ENCODE results near the gene TLCD1. TPM values are rescaled to one million over a fixed set of nuclear protein-coding genes. Genes with fewer than 3 reads are reported as not detected.

Gene TLCD1
- total RNA-seq, 1 experiment from 2014 or later: 50.7 TPM

- H3K79me2 ChIP-seq (ENCODE audit: insufficient read depth, low read length): no peaks in the 10 kb centered on the region
- H3K9me3 ChIP-seq (ENCODE audit: control insufficient read depth, low read depth, low read length): no peaks in the 10 kb centered on the region
- no peak overlapping the region for H4K5ac ChIP-seq (ENCODE audit: insufficient read length, low read depth, low read length)
- H4K20me1 ChIP-seq (ENCODE audit: control insufficient read depth, insufficient read depth, insufficient read length): peaks cover 4% of the 10 kb centered on the region
- H3T11ph ChIP-seq (ENCODE audit: low read length): no peak overlapping the region
- H2BK12ac ChIP-seq (ENCODE audit: insufficient read length, low read depth, low read length): no peak overlapping the region
- no peak for DNase-seq
- H3K56ac ChIP-seq (ENCODE audit: insufficient read length, low read depth, low read length): no peak overlapping the region
- H3K27me3 ChIP-seq (ENCODE audit: insufficient read depth, low read length): no peaks in the 10 kb centered on the region
- H3K4me2 ChIP-seq (ENCODE audit: insufficient read depth, insufficient read length, low read length): no peak overlapping the region
- no peak overlapping the region for H2BK120ac ChIP-seq (ENCODE audit: low read depth, low read length, poor library complexity, severe bottlenecking)
- WGBS (ENCODE audit: extremely low coverage, insufficient read length, low lambda C conversion rate): no CpG with 5 or more reads among the region's 7 CpGs
- Mint-ChIP-seq H3K36me3 (ENCODE audit: insufficient read depth in 1 of 3, low read depth in 3 of 3) (peaks cover 12 to 43% (median 31%) of the 10 kb centered on the region in 3 experiments; a peak in 6 of 7 replicates), H3K27ac (peak overlapping the region in 2 of 3 experiments; percentile 47 to 55; a peak in 3 of 7 replicates), H3K4me1 (peaks cover 34 to 45% of the 10 kb centered on the region in 2 experiments), H3K4me3 (0 out of 5 replicates have a peak overlapping the region, but pooled peaks of 1 of the 2 experiments have one; percentile 29), H3K27me3 (ENCODE audit: low read depth) (no peaks in the 10 kb centered on the region), H3K9me3 (no peaks in the 10 kb centered on the region)
- no peak overlapping the region for H3K14ac ChIP-seq (ENCODE audit: insufficient read depth, low read length)
- peak; percentile 28; the same call in 2 of the 3 replicates for TF ChIP-seq CTCF (conservative IDR thresholded peaks at IDR 0.05)
- H2BK20ac ChIP-seq (ENCODE audit: low read depth, low read length, poor library complexity, severe bottlenecking): no peak overlapping the region
- H3K4ac ChIP-seq (ENCODE audit: low read depth, low read length): no peak overlapping the region
- no peak overlapping the region for H2BK5ac ChIP-seq (ENCODE audit: insufficient read length, low read length)
- peaks cover 10% of the 10 kb centered on the region for H3K23me2 ChIP-seq (ENCODE audit: insufficient read length, low read depth, low read length, poor library complexity, severe bottlenecking)
- no peaks in the 10 kb centered on the region for H3K4me1 ChIP-seq (ENCODE audit: insufficient read depth, low read length)
- no peak overlapping the region for H2AFZ ChIP-seq (ENCODE audit: low read length)
- no peak overlapping the region for H2BK15ac ChIP-seq (ENCODE audit: low read depth, low read length)
- H4K8ac ChIP-seq (replicated peaks; ENCODE audit: insufficient read length, low read depth, low read length): no peak overlapping the region
- no peak overlapping the region for H4K91ac ChIP-seq (ENCODE audit: insufficient read length, low read depth, low read length)
- H3K18ac ChIP-seq (ENCODE audit: insufficient read length, low read depth, low read length): no peak overlapping the region
- H3K27ac ChIP-seq (ENCODE audit: insufficient read length, low read depth, low read length): no peak overlapping the region
- no peak overlapping the region for H3K9ac ChIP-seq (ENCODE audit: extremely low read depth, insufficient read length, low read length)
- no peaks in the 10 kb centered on the region for H3K79me1 ChIP-seq (ENCODE audit: insufficient read depth, low read depth, low read length, poor library complexity, severe bottlenecking)
- no peak overlapping the region for H2AK5ac ChIP-seq (ENCODE audit: insufficient read length, low read length)
- H3K23ac ChIP-seq (ENCODE audit: insufficient read length, low read depth, low read length): no peak overlapping the region
Measured at GRCh38 chr17:28706471-28707338, 19.3 kb downstream of the TLCD1 start.

All from H9 (cell line).